T-helper 22 cell (primary cell): ENCODE data around the gene MYMX.

ENCODE experiments used
- DNase-seq: peaks from one replicate; pipeline ENCODE4 v3.0.0-alpha.2; 2020; ENCODE audit warnings: low read depth

Gene MYMX

GRCh38 chr6:44264154-44265006, 47.7 kb downstream of the MYMX start:
- no peak for DNase-seq

- peak; percentile 92 for DNase-seq
Measured at GRCh38 chr6:44265007-44265721, 48.4 kb downstream of the MYMX start, which contains the start of gene NFKBIE. Gene NFKBIE, minus strand, starts transcription at chr6:44265551. Its CDS starts 205 bp downstream, at chr6:44265346.

GRCh38 chr6:44265722-44266233, 49.1 kb downstream of the MYMX start:
- no peak for DNase-seq

GRCh38 chr6:44266347-44266746, 49.6 kb downstream of the MYMX start:
- DNase-seq: no peak

- DNase-seq: no peak
Measured at GRCh38 chr6:44267252-44267651, 50.5 kb downstream of the MYMX start.
